ENCODE results near the gene LSAMP. TPM values are rescaled to one million over a fixed set of nuclear protein-coding genes. Genes with fewer than 3 reads are reported as not detected.

The LSAMP gene
- total and polyA plus RNA-seq, 2 of the 13 experiments (the other 11 are each of a cell fraction or from before 2014, with no cell fraction given): not detected

DNA sequence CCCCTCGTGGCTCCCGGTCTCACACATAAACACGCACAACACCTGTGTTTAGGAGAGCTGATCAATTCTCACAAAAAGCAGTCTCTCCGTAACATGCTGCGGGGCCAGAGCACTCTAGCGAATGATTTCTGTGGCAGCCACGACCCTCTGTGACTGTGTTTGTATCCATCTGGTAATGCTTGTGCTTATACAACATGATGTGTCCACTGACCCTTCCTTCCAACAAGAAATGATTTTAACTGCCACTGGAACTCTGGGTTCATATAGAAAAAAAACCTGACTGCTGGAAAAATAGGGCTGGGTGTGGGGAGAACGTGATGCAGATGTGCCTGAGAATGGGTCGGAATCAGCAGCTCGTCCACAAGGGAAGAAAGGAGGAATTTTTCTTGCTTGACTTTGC lies 411.8 kb downstream of the LSAMP start (continued):
- TF ChIP-seq, protein P1, sequence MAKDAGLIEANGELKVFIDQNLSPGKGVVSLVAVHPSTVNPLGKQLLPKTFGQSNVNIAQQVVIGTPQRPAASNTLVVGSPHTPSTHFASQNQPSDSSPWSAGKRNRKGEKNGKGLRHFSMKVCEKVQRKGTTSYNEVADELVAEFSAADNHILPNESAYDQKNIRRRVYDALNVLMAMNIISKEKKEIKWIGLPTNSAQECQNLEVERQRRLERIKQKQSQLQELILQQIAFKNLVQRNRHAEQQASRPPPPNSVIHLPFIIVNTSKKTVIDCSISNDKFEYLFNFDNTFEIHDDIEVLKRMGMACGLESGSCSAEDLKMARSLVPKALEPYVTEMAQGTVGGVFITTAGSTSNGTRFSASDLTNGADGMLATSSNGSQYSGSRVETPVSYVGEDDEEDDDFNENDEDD (CRISPR knock-in tag; IDR thresholded peaks at IDR 0.05; ENCODE audit: borderline replicate concordance): no peak
- TF ChIP-seq RXRB (CRISPR knock-in tag; IDR thresholded peaks at IDR 0.05; ENCODE audit: borderline replicate concordance): no peak

DNA sequence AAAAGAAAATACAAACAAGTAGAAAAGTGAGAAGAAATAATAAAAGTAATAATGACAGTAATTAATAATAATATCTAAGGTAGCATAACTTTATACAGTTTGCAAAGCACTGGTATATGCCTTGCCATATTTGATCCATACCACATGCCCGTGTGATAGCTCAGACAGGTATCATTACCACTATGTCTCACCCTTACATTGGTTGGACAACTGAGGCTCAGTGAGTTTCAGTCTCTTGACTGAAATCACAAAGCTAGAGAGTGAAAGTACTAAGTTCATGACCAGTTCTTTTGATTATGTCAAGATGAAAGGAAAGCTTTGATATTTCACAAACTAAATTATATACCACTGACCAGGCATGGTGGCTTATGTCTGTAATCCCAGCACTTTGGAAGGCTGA lies 413.1 kb downstream of the LSAMP start:
- Histone ChIP-seq H2AFZ (ENCODE audit: low read length) (no peak overlapping the region), H3K4me1 (ENCODE audit: insufficient read depth, low read length) (no peaks in the 10 kb centered on the region), H3K4me2 (ENCODE audit: low read depth, low read length) (no peak overlapping the region), H3K27me3 (ENCODE audit: control insufficient read depth in 1 of 2, insufficient read depth in 2 of 2, low read length in 2 of 2) (no peaks in the 10 kb centered on the region), H3K9me3 (ENCODE audit: low read length) (no peaks in the 10 kb centered on the region), H3K79me2 (ENCODE audit: insufficient read depth, low read length) (no peaks in the 10 kb centered on the region), H3K9ac (ENCODE audit: insufficient read depth, low read depth, low read length) (no peak overlapping the region), H4K20me1 (ENCODE audit: insufficient read depth, low read length) (no peaks in the 10 kb centered on the region), H3K36me3 (replicated peaks in 1 of 2; ENCODE audit: control insufficient read depth in 1 of 2, insufficient read depth in 2 of 2, low read length in 2 of 2) (no peaks in the 10 kb centered on the region), H3K27ac (ENCODE audit: extremely low read length, insufficient read depth, low read length) (no peak overlapping the region), H3K4me3 (replicated peaks in 1 of 3; ENCODE audit: insufficient read depth in 1 of 3, low read depth in 2 of 3, low read length in 3 of 3) (no peak overlapping the region)
- POLR2A ChIA-PET: no interaction called here
- in situ Hi-C loops (cut with HindIII; ENCODE audit: extremely low pct_ligation_motif_present, low pct_unique_long_range_greater_than_20kb) (no loop called here), intact Hi-C loops (cut with micrococcal nuclease; ENCODE audit: unreplicated experiment) (no loop called here)
- DNase-seq (ENCODE audit: low spot score) (no peak), FAIRE-seq (no peak), ATAC-seq (no peak)
- no TSS peak for BruUV-seq (replicated peaks)
- CTCF ChIA-PET (ENCODE audit: low intra/inter-chr PET ratio, low total read pairs): no interaction called here
- WGBS (ENCODE audit: low lambda C conversion rate): 4% methylated on average over 1 of the region's 1 CpG
- TF ChIP-seq ZNF616 (CRISPR knock-in tag; IDR thresholded peaks at IDR 0.05; ENCODE audit: low read depth) (no peak), ZNF468 (CRISPR knock-in tag; IDR thresholded peaks at IDR 0.05) (no peak), HNRNPLL (IDR thresholded peaks at IDR 0.05; ENCODE audit: low read depth, low read length, poor library complexity, severe bottlenecking) (no peak), SRSF4 (IDR thresholded peaks at IDR 0.05; ENCODE audit: low read depth, low read length, poor library complexity, severe bottlenecking) (no peak), CEBPG (CRISPR knock-in tag; IDR thresholded peaks at IDR 0.05) (no peak), ZNF589 (CRISPR knock-in tag; conservative IDR thresholded peaks at IDR 0.05) (no peak)
- TF ChIP-seq, protein P2, sequence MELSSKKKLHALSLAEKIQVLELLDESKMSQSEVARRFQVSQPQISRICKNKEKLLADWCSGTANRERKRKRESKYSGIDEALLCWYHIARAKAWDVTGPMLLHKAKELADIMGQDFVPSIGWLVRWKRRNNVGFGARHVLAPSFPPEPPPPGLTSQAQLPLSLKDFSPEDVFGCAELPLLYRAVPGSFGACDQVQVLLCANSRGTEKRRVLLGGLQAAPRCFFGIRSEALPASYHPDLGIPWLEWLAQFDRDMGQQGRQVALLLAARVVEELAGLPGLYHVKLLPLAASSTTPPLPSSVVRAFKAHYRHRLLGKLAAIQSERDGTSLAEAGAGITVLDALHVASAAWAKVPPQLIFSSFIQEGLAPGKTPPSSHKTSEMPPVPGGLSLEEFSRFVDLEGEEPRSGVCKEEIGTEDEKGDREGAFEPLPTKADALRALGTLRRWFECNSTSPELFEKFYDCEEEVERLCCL (CRISPR knock-in tag; IDR thresholded peaks at IDR 0.05; ENCODE audit: borderline replicate concordance): no peak
- TF ChIP-seq, protein P3, sequence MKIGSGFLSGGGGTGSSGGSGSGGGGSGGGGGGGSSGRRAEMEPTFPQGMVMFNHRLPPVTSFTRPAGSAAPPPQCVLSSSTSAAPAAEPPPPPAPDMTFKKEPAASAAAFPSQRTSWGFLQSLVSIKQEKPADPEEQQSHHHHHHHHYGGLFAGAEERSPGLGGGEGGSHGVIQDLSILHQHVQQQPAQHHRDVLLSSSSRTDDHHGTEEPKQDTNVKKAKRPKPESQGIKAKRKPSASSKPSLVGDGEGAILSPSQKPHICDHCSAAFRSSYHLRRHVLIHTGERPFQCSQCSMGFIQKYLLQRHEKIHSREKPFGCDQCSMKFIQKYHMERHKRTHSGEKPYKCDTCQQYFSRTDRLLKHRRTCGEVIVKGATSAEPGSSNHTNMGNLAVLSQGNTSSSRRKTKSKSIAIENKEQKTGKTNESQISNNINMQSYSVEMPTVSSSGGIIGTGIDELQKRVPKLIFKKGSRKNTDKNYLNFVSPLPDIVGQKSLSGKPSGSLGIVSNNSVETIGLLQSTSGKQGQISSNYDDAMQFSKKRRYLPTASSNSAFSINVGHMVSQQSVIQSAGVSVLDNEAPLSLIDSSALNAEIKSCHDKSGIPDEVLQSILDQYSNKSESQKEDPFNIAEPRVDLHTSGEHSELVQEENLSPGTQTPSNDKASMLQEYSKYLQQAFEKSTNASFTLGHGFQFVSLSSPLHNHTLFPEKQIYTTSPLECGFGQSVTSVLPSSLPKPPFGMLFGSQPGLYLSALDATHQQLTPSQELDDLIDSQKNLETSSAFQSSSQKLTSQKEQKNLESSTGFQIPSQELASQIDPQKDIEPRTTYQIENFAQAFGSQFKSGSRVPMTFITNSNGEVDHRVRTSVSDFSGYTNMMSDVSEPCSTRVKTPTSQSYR (CRISPR knock-in tag; IDR thresholded peaks at IDR 0.05; ENCODE audit: borderline replicate concordance): no peak
- TF ChIP-seq, protein P4, sequence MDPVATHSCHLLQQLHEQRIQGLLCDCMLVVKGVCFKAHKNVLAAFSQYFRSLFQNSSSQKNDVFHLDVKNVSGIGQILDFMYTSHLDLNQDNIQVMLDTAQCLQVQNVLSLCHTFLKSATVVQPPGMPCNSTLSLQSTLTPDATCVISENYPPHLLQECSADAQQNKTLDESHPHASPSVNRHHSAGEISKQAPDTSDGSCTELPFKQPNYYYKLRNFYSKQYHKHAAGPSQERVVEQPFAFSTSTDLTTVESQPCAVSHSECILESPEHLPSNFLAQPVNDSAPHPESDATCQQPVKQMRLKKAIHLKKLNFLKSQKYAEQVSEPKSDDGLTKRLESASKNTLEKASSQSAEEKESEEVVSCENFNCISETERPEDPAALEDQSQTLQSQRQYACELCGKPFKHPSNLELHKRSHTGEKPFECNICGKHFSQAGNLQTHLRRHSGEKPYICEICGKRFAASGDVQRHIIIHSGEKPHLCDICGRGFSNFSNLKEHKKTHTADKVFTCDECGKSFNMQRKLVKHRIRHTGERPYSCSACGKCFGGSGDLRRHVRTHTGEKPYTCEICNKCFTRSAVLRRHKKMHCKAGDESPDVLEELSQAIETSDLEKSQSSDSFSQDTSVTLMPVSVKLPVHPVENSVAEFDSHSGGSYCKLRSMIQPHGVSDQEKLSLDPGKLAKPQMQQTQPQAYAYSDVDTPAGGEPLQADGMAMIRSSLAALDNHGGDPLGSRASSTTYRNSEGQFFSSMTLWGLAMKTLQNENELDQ (CRISPR knock-in tag; IDR thresholded peaks at IDR 0.05; ENCODE audit: borderline replicate concordance): no peak
- TF ChIP-seq, protein P5, sequence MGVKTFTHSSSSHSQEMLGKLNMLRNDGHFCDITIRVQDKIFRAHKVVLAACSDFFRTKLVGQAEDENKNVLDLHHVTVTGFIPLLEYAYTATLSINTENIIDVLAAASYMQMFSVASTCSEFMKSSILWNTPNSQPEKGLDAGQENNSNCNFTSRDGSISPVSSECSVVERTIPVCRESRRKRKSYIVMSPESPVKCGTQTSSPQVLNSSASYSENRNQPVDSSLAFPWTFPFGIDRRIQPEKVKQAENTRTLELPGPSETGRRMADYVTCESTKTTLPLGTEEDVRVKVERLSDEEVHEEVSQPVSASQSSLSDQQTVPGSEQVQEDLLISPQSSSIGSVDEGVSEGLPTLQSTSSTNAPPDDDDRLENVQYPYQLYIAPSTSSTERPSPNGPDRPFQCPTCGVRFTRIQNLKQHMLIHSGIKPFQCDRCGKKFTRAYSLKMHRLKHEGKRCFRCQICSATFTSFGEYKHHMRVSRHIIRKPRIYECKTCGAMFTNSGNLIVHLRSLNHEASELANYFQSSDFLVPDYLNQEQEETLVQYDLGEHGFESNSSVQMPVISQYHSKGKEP (CRISPR knock-in tag; IDR thresholded peaks at IDR 0.05): no peak

Data from HepG2 (cell line).